HEK293T (cell line): ENCODE measurements around the gene P2RY10.

ENCODE experiments used
- CTCF ChIA-PET: fragments of 350-600 bp; formaldehyde crosslinking; extraction: SDS; loops from one replicate; lab custom pipeline; 2021; ENCODE audit warnings: antibody characterized with exemption, inconsistent platforms; lab: Yijun Ruan, JAX
- POLR2A ChIA-PET: fragments of 350-600 bp; formaldehyde crosslinking; extraction: SDS; loops from one replicate; lab custom pipeline; 2020; ENCODE audit warnings: antibody characterized with exemption, inconsistent platforms; lab: Yijun Ruan, JAX
- DNase-seq: peaks from one replicate; pipeline ENCODE4 v3.0.0; 2012; ENCODE audit warnings: mixed read lengths; ENCODE audit errors: extremely low spot score
- ARNT ChIP-seq: fragments of 450-650 bp; IDR thresholded peaks from 2 replicates; pipeline ENCODE4 v1.6.1; 2017; ENCODE audit warnings: mild to moderate bottlenecking
- BHLHE40 ChIP-seq: fragments of 450-650 bp; IDR thresholded peaks from 2 replicates; pipeline ENCODE4 v1.6.1; 2016; ENCODE audit warnings: mild to moderate bottlenecking, moderate library complexity, borderline replicate concordance
- CTBP1 ChIP-seq: fragments of 450-650 bp; IDR thresholded peaks from 2 replicates; pipeline ENCODE4 v1.6.1; 2016; ENCODE audit warnings: borderline replicate concordance
- ELF4 ChIP-seq: fragments of 450-650 bp; IDR thresholded peaks from 2 replicates; pipeline ENCODE4 v1.6.1; 2017; ENCODE audit warnings: antibody characterized with exemption
- FOXA1 ChIP-seq: fragments of 450-650 bp; IDR thresholded peaks from 2 replicates; pipeline ENCODE4 v1.6.1; 2016; ENCODE audit warnings: mild to moderate bottlenecking
- FOXK2 ChIP-seq: fragments of 450-650 bp; IDR thresholded peaks from 2 replicates; pipeline ENCODE4 v1.6.1; 2016; ENCODE audit warnings: mild to moderate bottlenecking
- FOXM1 ChIP-seq: fragments of 450-650 bp; IDR thresholded peaks from 2 replicates; pipeline ENCODE4 v1.6.1; 2017; ENCODE audit warnings: mild to moderate bottlenecking, borderline replicate concordance
- HDGF ChIP-seq: fragments of 450-650 bp; IDR thresholded peaks from 2 replicates; pipeline ENCODE4 v1.6.1; 2017; ENCODE audit warnings: antibody characterized with exemption, borderline replicate concordance
- L3MBTL2 ChIP-seq: fragments of 450-650 bp; conservative IDR thresholded peaks from 2 replicates; pipeline ENCODE4 v1.6.1; 2016; ENCODE audit warnings: mild to moderate bottlenecking
- LEF1 ChIP-seq: fragments of 450-650 bp; IDR thresholded peaks from 2 replicates; pipeline ENCODE4 v1.6.1; 2017; ENCODE audit warnings: mild to moderate bottlenecking, borderline replicate concordance
- NFRKB ChIP-seq: fragments of 450-650 bp; IDR thresholded peaks from 2 replicates; pipeline ENCODE4 v1.6.1; 2016; ENCODE audit warnings: mild to moderate bottlenecking, moderate library complexity
- SP1 ChIP-seq: fragments of 450-650 bp; IDR thresholded peaks from 2 replicates; pipeline ENCODE4 v1.6.1; 2017
- SUZ12 ChIP-seq: fragments of 450-650 bp; IDR thresholded peaks from 2 replicates; pipeline ENCODE4 v1.6.1; 2016; ENCODE audit warnings: mild to moderate bottlenecking
- TARDBP ChIP-seq: fragments of 450-650 bp; IDR thresholded peaks from 2 replicates; pipeline ENCODE4 v1.6.1; 2016
- ZNF384 ChIP-seq: fragments of 450-650 bp; IDR thresholded peaks from 2 replicates; pipeline ENCODE4 v1.6.1; 2016
- TF ChIP-seq, protein P1 (sequence below): fragments of 450-650 bp; IDR thresholded peaks from 2 replicates; pipeline ENCODE4 v1.6.1; 2016

P2RY10 gene

GRCh38 chrX:78945186-78945912 lies at the start of gene P2RY10:
P2RY10 (plus strand) TSS chrX:78945391; CDS start chrX:78960521, 15,130 bp downstream.
- POLR2A ChIA-PET, result no interaction called here
- no peak for TF ChIP-seq NFRKB
- no peak for TF ChIP-seq SUZ12
- TF ChIP-seq CTBP1, result no peak
- no peak for TF ChIP-seq TARDBP
- TF ChIP-seq FOXM1, result no peak
- no peak for TF ChIP-seq LEF1
- no peak for TF ChIP-seq SP1
- TF ChIP-seq ELF4, result no peak
- no peak for TF ChIP-seq ZNF384
- no peak for TF ChIP-seq FOXK2
- no peak for TF ChIP-seq FOXA1
- no peak for TF ChIP-seq BHLHE40
- TF ChIP-seq L3MBTL2, result no peak
- TF ChIP-seq HDGF, result no peak
- TF ChIP-seq, protein P1, sequence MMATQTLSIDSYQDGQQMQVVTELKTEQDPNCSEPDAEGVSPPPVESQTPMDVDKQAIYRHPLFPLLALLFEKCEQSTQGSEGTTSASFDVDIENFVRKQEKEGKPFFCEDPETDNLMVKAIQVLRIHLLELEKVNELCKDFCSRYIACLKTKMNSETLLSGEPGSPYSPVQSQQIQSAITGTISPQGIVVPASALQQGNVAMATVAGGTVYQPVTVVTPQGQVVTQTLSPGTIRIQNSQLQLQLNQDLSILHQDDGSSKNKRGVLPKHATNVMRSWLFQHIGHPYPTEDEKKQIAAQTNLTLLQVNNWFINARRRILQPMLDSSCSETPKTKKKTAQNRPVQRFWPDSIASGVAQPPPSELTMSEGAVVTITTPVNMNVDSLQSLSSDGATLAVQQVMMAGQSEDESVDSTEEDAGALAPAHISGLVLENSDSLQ, result no peak
- no peak for TF ChIP-seq ARNT
- CTCF ChIA-PET, result no interaction called here
- DNase-seq, result no peak

DNA sequence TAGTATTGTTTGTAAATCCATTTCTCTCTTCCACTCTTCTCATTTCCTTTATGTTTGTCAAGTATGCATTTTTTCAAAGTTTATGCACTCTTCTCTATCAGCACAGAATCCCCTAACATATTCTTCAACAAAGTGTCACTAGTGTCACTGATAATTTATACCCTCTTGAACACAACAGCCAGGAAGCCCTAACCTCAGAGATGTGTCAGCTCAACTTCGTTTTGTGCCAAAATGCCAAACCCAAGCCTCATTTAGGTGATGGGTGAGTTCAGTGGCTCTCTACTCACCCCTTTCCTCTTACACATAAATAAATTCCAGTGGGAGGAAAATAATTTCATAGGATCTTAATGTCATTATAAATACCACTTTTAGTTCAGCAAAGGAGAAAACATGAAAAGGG lies 22.4 kb upstream of the P2RY10 start:
- ChIA-PET CTCF (no interaction called here), POLR2A (no interaction called here)
- no peak for TF ChIP-seq SP1
- TF ChIP-seq L3MBTL2, result no peak
- no peak for TF ChIP-seq FOXM1
- no peak for TF ChIP-seq ARNT
- TF ChIP-seq ZNF384, result no peak
- no peak for TF ChIP-seq BHLHE40
- no peak for TF ChIP-seq SUZ12
- TF ChIP-seq HDGF, result no peak
- TF ChIP-seq, protein P1, result no peak
- DNase-seq, result no peak

- TF ChIP-seq LEF1 (no peak), L3MBTL2 (no peak)
- POLR2A ChIA-PET, result no interaction called here
- no peak for DNase-seq
- CTCF ChIA-PET, result interaction anchor here (0.6 to 0.7 kb wide), 2 partner anchors 20 to 28 kb away, joined by 3 to 4 read pairs; no protein-coding TSS in a partner anchor
Observed at GRCh38 chrX:78923198-78924015, 21.8 kb upstream of the P2RY10 start.

GRCh38 chrX:78931814-78932213 lies 13.4 kb upstream of the P2RY10 start:
- CTCF ChIA-PET, result no interaction called here
- TF ChIP-seq ARNT (no peak), FOXM1 (no peak), ELF4 (no peak), TARDBP (no peak)
- POLR2A ChIA-PET, result no interaction called here
- no peak for DNase-seq

- ChIA-PET CTCF (no interaction called here), POLR2A (no interaction called here)
- TF ChIP-seq, protein P1, result no peak
- no peak for TF ChIP-seq SP1
- TF ChIP-seq FOXM1, result no peak
- TF ChIP-seq NFRKB, result no peak
- no peak for TF ChIP-seq TARDBP
- no peak for TF ChIP-seq CTBP1
- no peak for TF ChIP-seq HDGF
- TF ChIP-seq ZNF384, result no peak
- no peak for TF ChIP-seq ARNT
- no peak for DNase-seq
Observed at GRCh38 chrX:78934866-78935265, 10.3 kb upstream of the P2RY10 start.

GRCh38 chrX:78944351-78944750 lies 840 bp upstream of the P2RY10 start:
- CTCF ChIA-PET, result no interaction called here
- POLR2A ChIA-PET, result no interaction called here
- DNase-seq, result no peak
- TF ChIP-seq LEF1, result no peak
- no peak for TF ChIP-seq FOXK2
